ENCODE data around the gene RYK. TPM values are rescaled to one million over a fixed set of nuclear protein-coding genes. Genes with fewer than 3 reads are reported as not detected.

The RYK gene
- total RNA-seq, 1 experiment from 2014 or later, result 54.2 TPM

DNA sequence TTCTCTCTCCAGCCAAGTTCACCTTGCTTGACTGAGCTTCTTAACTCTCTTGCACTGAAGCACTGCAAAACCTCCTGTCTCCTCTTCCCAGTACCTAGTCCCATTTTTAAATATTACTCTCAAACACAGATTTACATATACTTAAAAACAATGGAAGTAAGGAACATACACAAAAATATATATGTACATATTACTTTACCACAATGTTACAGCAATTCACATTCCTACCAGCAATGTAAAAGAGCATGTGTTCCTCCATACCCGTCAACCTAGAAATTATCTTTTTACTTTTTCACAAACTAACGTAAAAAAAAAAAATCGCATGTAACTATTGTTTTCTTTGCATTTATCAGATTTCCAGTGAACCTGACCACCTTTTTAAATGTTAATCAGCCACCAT, 60.4 kb downstream of the RYK start:
- Mint-ChIP-seq H3K36me3 (peaks cover 24% of the 10 kb centered on the region), H3K9me3 (no peaks in the 10 kb centered on the region), H3K4me3 (no peak overlapping the region), H3K27ac (peak overlapping the region; percentile 38), H3K27me3 (ENCODE audit: low read depth) (no peaks in the 10 kb centered on the region), H3K4me1 (peaks cover 11% of the 10 kb centered on the region)
- ChIA-PET CTCF (interaction anchor here (1.0 kb wide), 1 partner anchor 23 kb away, joined by 5 read pairs; no protein-coding TSS in a partner anchor), POLR2A (no interaction called here)
- no peak for DNase-seq (ENCODE audit: low spot score)
- ATAC-seq, result no peak
- no peak for TF ChIP-seq ATF6 (CRISPR knock-in tag; IDR thresholded peaks at IDR 0.05)

- ChIA-PET CTCF (interaction anchor here (1.0 kb wide), 1 partner anchor 23 kb away, joined by 5 read pairs; no protein-coding TSS in a partner anchor), POLR2A (no interaction called here)
- Mint-ChIP-seq H3K4me3 (no peak overlapping the region), H3K27ac (peak overlapping the region; percentile 38), H3K4me1 (peaks cover 11% of the 10 kb centered on the region), H3K36me3 (peaks cover 20% of the 10 kb centered on the region), H3K9me3 (no peaks in the 10 kb centered on the region), H3K27me3 (ENCODE audit: low read depth) (no peaks in the 10 kb centered on the region)
- TF ChIP-seq NR1H2 (CRISPR knock-in tag; IDR thresholded peaks at IDR 0.05), result no peak
- TF ChIP-seq NR3C1 (CRISPR knock-in tag; conservative IDR thresholded peaks at IDR 0.05; ENCODE audit: low read depth), result no peak
- TF ChIP-seq MLX (CRISPR knock-in tag; IDR thresholded peaks at IDR 0.05), result no peak
- TF ChIP-seq ZNF317 (CRISPR knock-in tag; IDR thresholded peaks at IDR 0.05; ENCODE audit: borderline replicate concordance, low read depth), result no peak
- TF ChIP-seq ATF6 (CRISPR knock-in tag; IDR thresholded peaks at IDR 0.05), result no peak
- TF ChIP-seq, protein P1, sequence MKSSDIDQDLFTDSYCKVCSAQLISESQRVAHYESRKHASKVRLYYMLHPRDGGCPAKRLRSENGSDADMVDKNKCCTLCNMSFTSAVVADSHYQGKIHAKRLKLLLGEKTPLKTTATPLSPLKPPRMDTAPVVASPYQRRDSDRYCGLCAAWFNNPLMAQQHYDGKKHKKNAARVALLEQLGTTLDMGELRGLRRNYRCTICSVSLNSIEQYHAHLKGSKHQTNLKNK (CRISPR knock-in tag; IDR thresholded peaks at IDR 0.05), result no peak
- no peak for TF ChIP-seq TEAD4 (CRISPR knock-in tag; IDR thresholded peaks at IDR 0.05)
- TF ChIP-seq ETV6 (CRISPR knock-in tag; IDR thresholded peaks at IDR 0.05), result no peak
- TF ChIP-seq ZNF423 (CRISPR knock-in tag; IDR thresholded peaks at IDR 0.05), result no peak
- ATAC-seq (no peak; the same call in 1 of the 2 replicates), DNase-seq (ENCODE audit: low spot score) (no peak)
Observed at GRCh38 chr3:134189849-134190248, 60.8 kb downstream of the RYK start.

- CTCF ChIA-PET, result no interaction called here
- TF ChIP-seq, protein P2, sequence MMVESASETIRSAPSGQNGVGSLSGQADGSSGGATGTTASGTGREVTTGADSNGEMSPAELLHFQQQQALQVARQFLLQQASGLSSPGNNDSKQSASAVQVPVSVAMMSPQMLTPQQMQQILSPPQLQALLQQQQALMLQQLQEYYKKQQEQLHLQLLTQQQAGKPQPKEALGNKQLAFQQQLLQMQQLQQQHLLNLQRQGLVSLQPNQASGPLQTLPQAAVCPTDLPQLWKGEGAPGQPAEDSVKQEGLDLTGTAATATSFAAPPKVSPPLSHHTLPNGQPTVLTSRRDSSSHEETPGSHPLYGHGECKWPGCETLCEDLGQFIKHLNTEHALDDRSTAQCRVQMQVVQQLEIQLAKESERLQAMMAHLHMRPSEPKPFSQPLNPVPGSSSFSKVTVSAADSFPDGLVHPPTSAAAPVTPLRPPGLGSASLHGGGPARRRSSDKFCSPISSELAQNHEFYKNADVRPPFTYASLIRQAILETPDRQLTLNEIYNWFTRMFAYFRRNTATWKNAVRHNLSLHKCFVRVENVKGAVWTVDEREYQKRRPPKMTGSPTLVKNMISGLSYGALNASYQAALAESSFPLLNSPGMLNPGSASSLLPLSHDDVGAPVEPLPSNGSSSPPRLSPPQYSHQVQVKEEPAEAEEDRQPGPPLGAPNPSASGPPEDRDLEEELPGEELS (CRISPR knock-in tag; IDR thresholded peaks at IDR 0.05), result no peak
- TF ChIP-seq KAT7 (CRISPR knock-in tag; IDR thresholded peaks at IDR 0.05; ENCODE audit: borderline replicate concordance), result no peak
- TF ChIP-seq, protein P3, sequence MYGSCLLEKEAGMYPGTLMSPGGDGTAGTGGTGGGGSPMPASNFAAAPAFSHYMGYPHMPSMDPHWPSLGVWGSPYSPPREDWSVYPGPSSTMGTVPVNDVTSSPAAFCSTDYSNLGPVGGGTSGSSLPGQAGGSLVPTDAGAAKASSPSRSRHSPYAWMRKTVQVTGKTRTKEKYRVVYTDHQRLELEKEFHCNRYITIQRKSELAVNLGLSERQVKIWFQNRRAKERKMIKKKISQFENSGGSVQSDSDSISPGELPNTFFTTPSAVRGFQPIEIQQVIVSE (CRISPR knock-in tag; IDR thresholded peaks at IDR 0.05; ENCODE audit: borderline replicate concordance), result no peak
- TF ChIP-seq JUN (CRISPR knock-in tag; IDR thresholded peaks at IDR 0.05), result no peak
- no peak for TF ChIP-seq ZBTB21 (CRISPR knock-in tag; IDR thresholded peaks at IDR 0.05; ENCODE audit: borderline replicate concordance)
- TF ChIP-seq TEAD4 (CRISPR knock-in tag; IDR thresholded peaks at IDR 0.05), result no peak
- no peak for TF ChIP-seq ATF1 (CRISPR knock-in tag; IDR thresholded peaks at IDR 0.05)
- TF ChIP-seq, protein P4, sequence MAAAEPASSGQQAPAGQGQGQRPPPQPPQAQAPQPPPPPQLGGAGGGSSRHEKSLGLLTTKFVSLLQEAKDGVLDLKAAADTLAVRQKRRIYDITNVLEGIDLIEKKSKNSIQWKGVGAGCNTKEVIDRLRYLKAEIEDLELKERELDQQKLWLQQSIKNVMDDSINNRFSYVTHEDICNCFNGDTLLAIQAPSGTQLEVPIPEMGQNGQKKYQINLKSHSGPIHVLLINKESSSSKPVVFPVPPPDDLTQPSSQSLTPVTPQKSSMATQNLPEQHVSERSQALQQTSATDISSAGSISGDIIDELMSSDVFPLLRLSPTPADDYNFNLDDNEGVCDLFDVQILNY (CRISPR knock-in tag; IDR thresholded peaks at IDR 0.05), result no peak
- TF ChIP-seq ZNF232 (CRISPR knock-in tag; IDR thresholded peaks at IDR 0.05), result no peak
- no peak for TF ChIP-seq RORB (CRISPR knock-in tag; IDR thresholded peaks at IDR 0.05)
- TF ChIP-seq CBFB (CRISPR knock-in tag; IDR thresholded peaks at IDR 0.05; ENCODE audit: low read depth), result no peak
- TF ChIP-seq GTF2I (CRISPR knock-in tag; conservative IDR thresholded peaks at IDR 0.05), result no peak
- no peak for TF ChIP-seq ZNF219 (CRISPR knock-in tag; IDR thresholded peaks at IDR 0.05; ENCODE audit: borderline replicate concordance)
Observed at GRCh38 chr3:134186391-134186790, 64.3 kb downstream of the RYK start.

More at GRCh38 chr3:134186391-134186790, 64.3 kb downstream of the RYK start:
- no peaks in the 10 kb centered on the region for H3K27me3 Mint-ChIP-seq (ENCODE audit: low read depth)
- peaks cover 21% of the 10 kb centered on the region for H3K4me1 Mint-ChIP-seq
- ATAC-seq (no peak), DNase-seq (ENCODE audit: low spot score) (no peak)
- H3K4me3 Mint-ChIP-seq, result no peak overlapping the region
- H3K36me3 Mint-ChIP-seq, result peaks cover 9% of the 10 kb centered on the region
- POLR2A ChIA-PET, result no interaction called here
- H3K9me3 Mint-ChIP-seq, result no peaks in the 10 kb centered on the region
- no peak overlapping the region for H3K27ac Mint-ChIP-seq
